GM19463 (cell line): ENCODE results near the gene ZWINT.
A peak's percentile ranks its signal among the peaks of the same experiment; 100 is the strongest.

ENCODE experiments used
- ATAC-seq: cut with Tn5 transposase; IDR thresholded peaks from one replicate; pipeline ENCODE4 v1.9.1; 2021; ENCODE audit warnings: mild to moderate bottlenecking, moderate library complexity; ENCODE audit not compliant: unreplicated experiment

The ZWINT gene

GRCh38 chr10:56360967-56361612, at the start of gene ZWINT:
Gene ZWINT, minus strand, starts transcription at chr10:56361259. Its CDS starts 23 bp downstream, at chr10:56361236.
- peak; percentile 98 for ATAC-seq

GRCh38 chr10:56383806-56384205, 22.7 kb upstream of the ZWINT start:
- no peak for ATAC-seq

- ATAC-seq, result no peak
These were observed 9.4 kb upstream of the ZWINT start for GRCh38 chr10:56370217-56371113.

GRCh38 chr10:56360583-56360966, 484 bp downstream of the ZWINT start:
- ATAC-seq, result no peak

- no peak for ATAC-seq
These were observed 1.2 kb downstream of the ZWINT start for GRCh38 chr10:56359837-56360236.

- ATAC-seq, result no peak
These were observed 4.0 kb downstream of the ZWINT start for GRCh38 chr10:56357018-56357417.

GRCh38 chr10:56351909-56352630, 9.0 kb downstream of the ZWINT start:
- no peak for ATAC-seq

- ATAC-seq, result no peak
These were observed 11.4 kb downstream of the ZWINT start for GRCh38 chr10:56349611-56350010.

- no peak for ATAC-seq
These were observed 13.0 kb downstream of the ZWINT start for GRCh38 chr10:56348101-56348500.

GRCh38 chr10:56346845-56347415, 14.1 kb downstream of the ZWINT start:
- ATAC-seq, result no peak

- ATAC-seq, result no peak
These were observed 19.4 kb downstream of the ZWINT start for GRCh38 chr10:56341612-56342011.

- no peak for ATAC-seq
These were observed 31.1 kb downstream of the ZWINT start for GRCh38 chr10:56329961-56330360.

GRCh38 chr10:56327118-56327517, 33.9 kb downstream of the ZWINT start:
- ATAC-seq, result no peak

- ATAC-seq, result peak; percentile 94
These were observed 41.7 kb downstream of the ZWINT start for GRCh38 chr10:56319386-56319785.

GRCh38 chr10:56318816-56319215, 42.2 kb downstream of the ZWINT start:
- peak; percentile 25 for ATAC-seq

- ATAC-seq, result no peak
These were observed 43.5 kb downstream of the ZWINT start for GRCh38 chr10:56317603-56318002.

GRCh38 chr10:56316603-56317002, 44.5 kb downstream of the ZWINT start:
- ATAC-seq, result no peak
